Muscle of back (tissue), 11 donors: ENCODE data around the gene DCUN1D4. TPM values are rescaled to one million over a fixed set of nuclear protein-coding genes. Genes with fewer than 3 reads are reported as not detected.

ENCODE experiments used
- DNase-seq, 3 donors: peaks; one replicate each; pipeline versions ENCODE4 v3.0.0 to v3.0.0-alpha.2; 2013
- polyA plus RNA-seq, 10 donors: library from polyadenylated mRNA; unstranded; fragments of 120-200 nt; gene quantifications; one replicate each; pipeline ENCODE4 v1.2.1, GENCODE V29; 2013; ENCODE audit not compliant: insufficient read length in 10 of 10

The DCUN1D4 gene
- polyA plus RNA-seq, 10 donors = 18.1 to 37.4 (median 24.8) TPM

DNA sequence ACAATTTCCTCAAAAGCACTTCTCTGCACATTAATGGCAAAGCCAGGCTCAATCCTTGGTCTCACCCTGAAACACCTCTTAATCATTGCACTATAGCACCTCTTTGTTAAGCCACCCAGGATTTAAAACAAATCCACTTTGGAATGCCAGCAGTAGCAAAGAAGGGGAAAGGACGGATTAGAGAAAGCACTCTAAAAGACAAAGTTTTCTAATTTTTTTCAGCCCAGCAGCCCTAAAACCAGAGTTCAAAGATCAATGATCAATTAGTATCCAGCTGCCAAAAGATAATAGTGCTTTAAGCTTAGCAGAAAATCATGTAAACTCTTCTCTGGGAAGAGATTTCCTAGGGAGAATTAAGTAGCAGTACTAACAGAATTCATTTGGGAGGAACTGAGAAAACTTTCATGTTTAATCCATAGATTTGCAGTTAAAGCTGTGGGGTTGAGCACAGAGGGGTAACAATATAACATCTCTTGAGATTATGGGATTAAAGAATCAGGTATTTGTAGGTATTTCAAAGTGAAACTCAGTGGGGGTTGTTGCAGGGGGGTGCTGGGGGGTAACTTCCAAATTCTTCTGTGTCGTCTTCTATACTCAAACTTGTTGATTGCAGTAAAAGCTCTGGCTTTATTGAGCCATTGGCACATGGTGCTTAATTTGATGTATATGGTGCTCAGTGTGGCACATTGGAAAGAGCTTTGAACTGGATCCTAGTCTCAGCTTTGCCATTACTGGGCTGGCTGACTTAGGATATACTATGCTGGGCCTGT, 115.4 kb downstream of the DCUN1D4 start:
- DNase-seq = no peak

DNA sequence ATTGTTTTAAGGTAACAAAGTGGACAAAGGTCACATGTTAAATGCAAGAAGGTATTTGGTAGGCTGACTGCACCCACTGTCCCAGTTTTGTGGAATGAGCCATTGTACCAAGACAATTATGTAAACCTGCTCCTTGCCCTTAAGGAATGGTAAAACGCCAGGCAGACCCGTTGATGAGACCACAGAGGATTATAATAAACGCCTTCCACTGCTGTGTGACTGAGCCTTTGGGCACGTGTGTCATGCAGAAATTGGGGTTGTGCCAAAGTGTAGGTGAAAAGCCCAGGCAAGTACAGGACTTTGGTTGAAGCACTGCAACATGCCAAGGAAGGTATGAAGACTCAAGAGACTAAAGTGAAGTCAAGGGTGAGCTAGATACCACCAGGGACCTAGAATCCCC, 117.5 kb downstream of the DCUN1D4 start:
- no peak for DNase-seq

DNA sequence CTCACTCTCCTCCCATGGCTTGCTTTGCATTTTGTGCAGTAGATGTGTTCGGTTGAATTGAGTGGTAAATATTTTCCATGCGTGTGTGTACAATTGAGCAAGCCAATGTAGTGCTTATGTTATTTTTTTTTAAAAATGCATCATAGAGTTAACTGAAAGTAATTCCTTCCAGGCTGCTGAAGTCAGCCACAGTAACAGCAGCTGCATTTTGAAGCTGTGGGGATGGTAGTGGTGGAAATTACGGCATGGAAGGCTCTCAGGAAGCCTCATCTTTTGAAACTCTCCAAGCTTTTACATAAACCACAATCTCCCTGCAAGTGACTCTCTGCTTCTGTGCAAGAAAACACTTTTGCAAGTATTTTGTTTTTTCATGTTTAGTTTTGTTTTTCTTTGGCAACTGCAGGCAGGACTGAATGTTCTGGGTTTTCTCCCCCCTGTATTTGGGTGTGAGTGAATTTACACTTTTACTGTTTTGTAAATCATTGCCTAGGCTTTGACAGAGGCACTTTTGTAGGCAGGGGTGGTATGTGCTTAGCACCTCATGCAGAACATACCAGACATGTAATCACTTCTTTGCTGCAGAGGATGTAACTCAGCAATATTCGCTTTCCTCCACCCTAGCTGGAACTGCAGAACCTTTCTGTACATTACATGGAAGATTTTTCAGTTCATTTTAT, 121.0 kb downstream of the DCUN1D4 start:
- peak; percentile 17 to 58 (median 22) for DNase-seq

DNA sequence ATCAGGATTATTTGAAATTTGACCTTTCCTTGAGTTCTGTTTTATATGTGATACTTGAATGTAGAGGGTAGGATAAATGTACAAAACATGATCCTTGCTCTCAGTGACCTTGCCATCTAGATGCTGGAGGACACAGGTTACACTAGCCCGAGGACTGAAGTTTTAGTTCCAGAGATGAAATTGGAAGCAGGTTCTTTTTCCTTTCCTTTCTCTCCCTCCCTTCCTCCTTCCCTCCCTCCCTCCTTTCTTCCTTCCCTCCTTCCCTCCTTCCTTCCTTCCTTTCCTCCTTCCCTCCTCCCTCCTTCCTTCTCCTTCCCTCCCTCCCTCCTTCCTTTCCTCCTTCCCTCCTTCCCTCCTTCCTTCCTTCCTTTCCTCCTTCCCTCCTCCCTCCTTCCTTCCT, 122.9 kb downstream of the DCUN1D4 start:
- no peak for DNase-seq

Other genes starting within 250 kb of the DCUN1D4 start
- 1 to 10 TPM in 6 of 10 donors, under 1 TPM in 4; 0.80 to 2.7 (median 1.3) TPM for gene LRRC66, start 177.2 kb downstream of the DCUN1D4 start, polyA plus RNA-seq
- 100 to 1,000 TPM; 101 to 204 (median 154) TPM for gene SGCB, start 195.1 kb downstream of the DCUN1D4 start, polyA plus RNA-seq
- gene SPATA18, start 208.2 kb downstream of the DCUN1D4 start, polyA plus RNA-seq = 1 to 10 TPM; 1.6 to 2.8 (median 2.3) TPM